Stimulated activated naive CD4-positive, alpha-beta T cell treated with Interleukin-2 at 50 U/mL for 16 hours (primary cell): Measurements from ENCODE around the gene DISP2.

ENCODE experiments used
- DNase-seq: peaks from one replicate; lab custom pipeline; 2025; lab: John Stamatoyannopoulos, UW

DISP2 gene

GRCh38 chr15:40342416-40343320, 15.4 kb upstream of the DISP2 start:
- DNase-seq, result no peak

- DNase-seq, result no peak
These were observed 14.5 kb upstream of the DISP2 start for GRCh38 chr15:40343512-40343911.

- DNase-seq, result no peak
These were observed 13.8 kb upstream of the DISP2 start for GRCh38 chr15:40344217-40344616.

GRCh38 chr15:40344631-40345120, 13.3 kb upstream of the DISP2 start:
- peak; percentile 56 for DNase-seq

GRCh38 chr15:40345225-40345866, 12.7 kb upstream of the DISP2 start:
- no peak for DNase-seq

- no peak for DNase-seq
These were observed 12.0 kb upstream of the DISP2 start for GRCh38 chr15:40345867-40346578.

- no peak for DNase-seq
These were observed 11.2 kb upstream of the DISP2 start for GRCh38 chr15:40346579-40347558.

- DNase-seq, result no peak
These were observed 10.2 kb upstream of the DISP2 start for GRCh38 chr15:40347559-40348473.

- no peak for DNase-seq
These were observed 9.5 kb upstream of the DISP2 start for GRCh38 chr15:40348474-40348870.

GRCh38 chr15:40349163-40349562, 8.9 kb upstream of the DISP2 start:
- no peak for DNase-seq

- no peak for DNase-seq
These were observed 5.6 kb upstream of the DISP2 start for GRCh38 chr15:40352281-40352901.

GRCh38 chr15:40353697-40354096, 4.3 kb upstream of the DISP2 start:
- no peak for DNase-seq

GRCh38 chr15:40354408-40355171, 3.4 kb upstream of the DISP2 start:
- DNase-seq, result no peak

- no peak for DNase-seq
These were observed 1.9 kb upstream of the DISP2 start for GRCh38 chr15:40355976-40356585.

GRCh38 chr15:40357246-40357645, 773 bp upstream of the DISP2 start:
- DNase-seq, result no peak

- DNase-seq, result no peak
These were observed 693 bp downstream of the DISP2 start for GRCh38 chr15:40358471-40359353.

- no peak for DNase-seq
These were observed 2.0 kb downstream of the DISP2 start for GRCh38 chr15:40360015-40360414.

- DNase-seq, result no peak
These were observed 3.6 kb downstream of the DISP2 start for GRCh38 chr15:40361640-40362039.
